CD4-positive, CD25-positive, alpha-beta regulatory T cell (primary cell): ENCODE results near the gene DIO3. TPM values are rescaled to one million over a fixed set of nuclear protein-coding genes. Genes with fewer than 3 reads are reported as not detected.

Experiments used
- ATAC-seq, 2 donors: fragments of 150-1000 bp; cut with Tn5 transposase; one replicate each; pipeline ENCODE4 v1.10.0; 2021; ENCODE audit warnings: low read depth in 2 of 2, moderate number of reproducible peaks in 2 of 2, moderate library complexity in 1 of 2
- DNase-seq, 3 donors: peaks; one replicate each; pipeline versions ENCODE4 v3.0.0 to v3.0.0-alpha.2; 2012 to 2022; ENCODE audit warnings: mixed read lengths in 1 of 3
- H3K27ac ChIP-seq: one replicate; pipeline ENCODE4 v1.7.0; 2013; ENCODE audit warnings: mild to moderate bottlenecking, low read length; ENCODE audit not compliant: insufficient read depth, poor library complexity, severe bottlenecking
- H3K27me3 ChIP-seq: one replicate; pipeline ENCODE4 v1.7.0; 2013; ENCODE audit warnings: low read length; ENCODE audit not compliant: control insufficient read depth, insufficient read depth
- H3K36me3 ChIP-seq: one replicate; pipeline ENCODE4 v1.7.0; 2013; ENCODE audit warnings: mild to moderate bottlenecking, low read length, moderate library complexity; ENCODE audit not compliant: control insufficient read depth, insufficient read depth
- H3K4me1 ChIP-seq: 2 replicates; pipeline ENCODE4 v1.7.0; 2013; ENCODE audit warnings: mild to moderate bottlenecking, low read length; ENCODE audit not compliant: insufficient read depth, control insufficient read depth, poor library complexity, severe bottlenecking
- H3K4me3 ChIP-seq: one replicate; pipeline ENCODE4 v1.7.0; 2013; ENCODE audit warnings: low read depth, mild to moderate bottlenecking, low read length, moderate library complexity
- H3K9me3 ChIP-seq, 2 experiments: 1 replicate in 1 of 2; 2 replicates in 1 of 2; pipeline ENCODE4 v1.7.0; 2013; ENCODE audit warnings: low read length in 2 of 2, mild to moderate bottlenecking in 1 of 2, moderate library complexity in 1 of 2; ENCODE audit not compliant: control insufficient read depth in 2 of 2
- H3K27ac Mint-ChIP-seq, 3 donors: one replicate each; pipeline ENCODE4 v1.8.0; 2020 to 2022; ENCODE audit warnings: mild to moderate bottlenecking in 3 of 3, mixed read lengths in 3 of 3, moderate library complexity in 2 of 3
- H3K27me3 Mint-ChIP-seq: one replicate; pipeline ENCODE4 v1.8.0; 2022; ENCODE audit warnings: mild to moderate bottlenecking, mixed read lengths
- H3K36me3 Mint-ChIP-seq: one replicate; pipeline ENCODE4 v1.8.0; 2020; ENCODE audit warnings: mixed read lengths
- H3K4me1 Mint-ChIP-seq, 4 donors: one replicate each; pipeline ENCODE4 v1.8.0; 2020 to 2022; ENCODE audit warnings: mixed read lengths in 4 of 4, mild to moderate bottlenecking in 1 of 4
- H3K4me3 Mint-ChIP-seq, 4 donors: one replicate each; pipeline ENCODE4 v1.8.0; 2020 to 2022; ENCODE audit warnings: mild to moderate bottlenecking in 4 of 4, mixed read lengths in 4 of 4, moderate library complexity in 3 of 4
- H3K9me3 Mint-ChIP-seq, 7 donors: one replicate each; pipeline ENCODE4 v1.8.0; 2020 to 2022; ENCODE audit warnings: mixed read lengths in 7 of 7, mild to moderate bottlenecking in 3 of 7, moderate library complexity in 2 of 7
- polyA plus RNA-seq, 4 donors: library from polyadenylated mRNA; unstranded; fragments of 300-500 nt; fragmentation: Illumina TruSeq; gene quantifications; one replicate each; pipeline ENCODE4 v1.2.3, GENCODE V29; 2021
- total RNA-seq: library from RNA; stranded (reverse); gene quantifications from one replicate; pipeline ENCODE4 v1.2.3, GENCODE V29; 2022

Gene DIO3
- total and polyA plus RNA-seq, 5 donors from 2014 or later, result not detected

DNA sequence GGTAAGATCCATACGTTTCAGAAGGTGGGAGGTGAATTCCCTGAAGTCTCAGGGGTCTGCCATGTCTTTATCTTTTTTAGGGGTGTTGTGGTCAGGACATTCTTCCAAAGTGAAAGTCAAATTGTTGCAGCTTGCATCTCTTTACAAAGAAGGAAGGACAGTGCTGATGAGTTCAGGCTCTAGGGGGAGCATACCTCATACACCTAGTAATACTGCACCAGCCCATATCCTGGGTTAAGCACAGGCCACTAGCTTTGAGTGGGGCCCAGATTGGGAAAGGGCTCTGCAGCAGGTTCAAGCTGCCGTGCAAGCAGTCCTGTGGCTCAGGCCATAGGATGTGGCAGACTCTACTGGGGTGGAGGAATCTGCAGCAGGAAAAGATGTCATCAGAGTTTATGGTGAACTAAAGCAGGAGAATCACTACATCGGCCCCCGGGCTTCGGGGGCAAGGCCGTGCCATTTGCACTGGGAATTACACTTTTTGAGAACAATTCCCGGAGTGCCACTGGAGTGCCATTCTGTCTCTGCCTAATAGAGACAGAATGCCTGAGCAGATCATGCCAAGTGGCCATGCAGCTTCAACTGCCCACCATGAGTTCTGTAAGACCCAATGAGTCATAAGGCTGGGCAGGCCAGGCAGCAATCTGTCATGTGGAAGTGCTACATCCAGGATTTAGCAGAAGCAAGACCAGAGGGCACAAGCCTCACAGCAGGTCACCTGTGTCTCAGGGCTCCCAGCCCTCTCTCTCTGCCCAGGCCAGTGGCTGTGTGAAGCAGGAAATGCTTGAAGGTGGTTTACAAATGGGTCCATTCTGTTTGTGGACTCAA lies 32.3 kb downstream of the DIO3 start:
- ATAC-seq, result no peak

DNA sequence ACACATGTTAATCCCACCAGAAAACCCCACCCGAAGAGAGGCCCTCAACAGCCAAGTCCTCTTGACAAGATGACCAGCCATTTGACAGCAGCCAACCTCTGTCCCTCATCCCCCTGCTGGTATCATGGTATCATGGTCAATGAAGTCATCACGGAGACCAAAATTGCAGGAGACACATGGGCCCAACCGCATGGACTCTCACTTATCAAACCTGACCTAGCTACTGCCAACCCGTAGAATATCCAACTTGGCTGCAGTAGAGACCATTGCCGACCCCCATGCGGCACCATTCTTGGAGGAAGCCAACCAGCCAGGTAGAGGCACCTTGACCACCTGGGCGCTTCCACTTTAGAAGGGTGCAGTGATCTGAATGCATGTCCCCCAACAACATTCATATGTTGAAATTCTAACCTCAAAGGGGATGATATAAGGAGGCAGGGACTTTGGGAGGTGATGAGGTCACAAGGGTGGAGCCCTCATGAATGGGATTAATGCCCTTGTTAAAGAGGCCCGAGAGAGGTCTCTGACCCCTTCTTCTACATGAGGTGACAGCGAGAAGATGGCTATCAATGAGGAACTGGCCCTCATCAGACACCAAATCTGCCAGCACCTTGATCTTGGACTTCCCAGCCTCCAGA lies 33.3 kb downstream of the DIO3 start:
- no peak overlapping the region for H3K4me3 ChIP-seq
- no peaks in the 10 kb centered on the region for H3K27me3 ChIP-seq
- peaks cover 4% of the 10 kb centered on the region for H3K27me3 Mint-ChIP-seq
- H3K27ac Mint-ChIP-seq, result peak overlapping the region; percentile 4 to 81 (median 40)
- H3K9me3 ChIP-seq, result no peaks in the 10 kb centered on the region
- H3K4me3 Mint-ChIP-seq, result peak overlapping the region in 1 of 4 donors; percentile 60
- no peaks in the 10 kb centered on the region for H3K36me3 Mint-ChIP-seq
- no peaks in the 10 kb centered on the region for H3K36me3 ChIP-seq
- H3K4me1 ChIP-seq, result peaks cover 29% of the 10 kb centered on the region
- no peak overlapping the region for H3K27ac ChIP-seq
- peaks cover 0 to 12% (median 0%) of the 10 kb centered on the region in 7 donors for H3K9me3 Mint-ChIP-seq
- ATAC-seq (no peak), DNase-seq (no peak)
- peaks cover 0 to 50% (median 29%) of the 10 kb centered on the region in 4 donors for H3K4me1 Mint-ChIP-seq

More for the DNA sequence above, 32.3 kb downstream of the DIO3 start:
- no peak overlapping the region for H3K4me3 Mint-ChIP-seq
- H3K36me3 ChIP-seq, result no peaks in the 10 kb centered on the region
- peak overlapping the region in 1 of 3 donors; percentile 6 for H3K27ac Mint-ChIP-seq
- peaks cover 24% of the 10 kb centered on the region for H3K4me1 ChIP-seq
- no peak overlapping the region for H3K27ac ChIP-seq
- no peaks in the 10 kb centered on the region for H3K36me3 Mint-ChIP-seq
- no peaks in the 10 kb centered on the region for H3K9me3 ChIP-seq
- H3K4me3 ChIP-seq, result no peak overlapping the region
- H3K4me1 Mint-ChIP-seq, result peaks cover 0 to 45% (median 29%) of the 10 kb centered on the region in 4 donors
- H3K27me3 Mint-ChIP-seq, result peaks cover 4% of the 10 kb centered on the region
- H3K9me3 Mint-ChIP-seq, result peaks cover 0 to 12% (median 0%) of the 10 kb centered on the region in 7 donors
- H3K27me3 ChIP-seq, result no peaks in the 10 kb centered on the region
- DNase-seq, result no peak

DNA sequence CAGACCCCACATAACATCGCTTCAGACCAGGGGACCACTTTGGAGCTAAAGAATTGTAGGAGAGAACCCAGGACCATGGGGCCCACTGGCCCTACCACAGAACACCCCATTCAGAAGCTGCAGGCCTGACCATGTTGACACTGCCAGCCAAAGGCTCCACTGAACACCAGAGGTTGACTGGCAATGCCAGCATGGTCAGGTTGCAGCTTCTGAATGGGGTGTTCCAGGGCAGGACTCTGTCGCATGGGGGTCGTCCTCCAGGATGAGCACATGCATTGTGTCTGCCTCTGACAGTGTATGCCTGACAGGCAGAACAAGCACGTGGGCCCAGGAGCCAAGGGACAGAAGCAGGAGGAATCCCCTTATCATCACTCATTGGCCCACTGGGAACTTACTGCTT lies 34.1 kb downstream of the DIO3 start:
- peak overlapping the region; percentile 57 to 81 (median 71) for H3K27ac Mint-ChIP-seq
- H3K27ac ChIP-seq, result no peak overlapping the region

DNA sequence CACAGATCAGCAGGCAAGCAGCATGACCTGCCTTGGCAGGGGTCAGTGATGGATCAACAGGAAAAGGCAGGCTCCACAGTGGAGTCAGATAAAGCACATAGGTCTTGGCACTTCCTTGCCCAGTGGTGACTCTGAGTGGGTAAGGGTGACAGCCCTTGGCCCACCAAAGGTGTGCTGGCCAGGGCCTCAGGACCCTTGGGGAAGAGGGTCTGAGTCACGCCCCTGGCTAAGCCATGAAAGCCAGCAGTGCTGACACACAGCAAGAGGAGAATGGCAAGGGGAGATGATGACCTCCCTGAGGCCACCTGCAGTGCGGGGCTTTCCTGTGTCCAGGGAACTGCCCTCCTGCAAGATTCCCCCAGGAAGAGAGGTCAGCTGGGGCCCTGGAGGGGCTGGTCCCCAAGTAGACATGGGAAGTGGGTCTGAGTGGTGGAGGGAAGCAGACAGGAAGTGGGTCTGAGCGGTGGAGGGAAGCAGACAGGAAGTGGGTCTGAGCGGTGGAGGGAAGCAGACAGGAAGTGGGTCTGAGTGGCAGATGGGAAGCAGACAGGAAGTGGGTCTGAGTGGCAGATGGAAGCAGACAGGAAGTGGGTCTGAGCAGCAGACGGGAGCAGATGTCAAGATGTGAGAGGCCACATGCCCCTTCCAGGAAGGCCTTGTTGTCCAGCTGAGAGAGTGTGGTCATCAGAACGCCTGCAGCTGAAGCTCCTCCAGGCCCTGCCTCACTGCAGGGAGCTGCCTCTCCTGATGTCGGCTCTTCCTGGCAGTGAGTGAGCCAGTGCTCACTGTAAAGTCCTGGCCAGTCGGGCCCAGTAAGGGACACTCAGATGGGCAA lies 34.8 kb downstream of the DIO3 start:
- H3K27me3 Mint-ChIP-seq, result peaks cover 4% of the 10 kb centered on the region
- DNase-seq, result peak in 2 of 3 donors; percentile 14 to 70
- no peaks in the 10 kb centered on the region for H3K36me3 Mint-ChIP-seq
- ATAC-seq, result peak; percentile 53 to 59
- H3K4me1 Mint-ChIP-seq, result peaks cover 0 to 50% (median 29%) of the 10 kb centered on the region in 4 donors
- peaks cover 0 to 12% (median 0%) of the 10 kb centered on the region in 7 donors for H3K9me3 Mint-ChIP-seq
- Histone ChIP-seq H3K4me1 (peaks cover 29% of the 10 kb centered on the region), H3K9me3 (no peaks in the 10 kb centered on the region), H3K27me3 (no peaks in the 10 kb centered on the region), H3K4me3 (no peak overlapping the region), H3K36me3 (no peaks in the 10 kb centered on the region), H3K27ac (peak overlapping the region; percentile 49)
- peak overlapping the region in 3 of 4 donors; percentile 29 to 81 (median 60) for H3K4me3 Mint-ChIP-seq
- H3K27ac Mint-ChIP-seq, result peak overlapping the region; percentile 71 to 98 (median 93)

More for the DNA sequence above, 34.1 kb downstream of the DIO3 start:
- Mint-ChIP-seq H3K4me1 (peaks cover 0 to 50% (median 29%) of the 10 kb centered on the region in 4 donors), H3K36me3 (no peaks in the 10 kb centered on the region), H3K27me3 (peaks cover 4% of the 10 kb centered on the region), H3K9me3 (peaks cover 0 to 12% (median 0%) of the 10 kb centered on the region in 7 donors), H3K4me3 (peak overlapping the region in 3 of 4 donors; percentile 29 to 60 (median 44))
- ATAC-seq (no peak), DNase-seq (peak in 1 of 3 donors; percentile 8)
- Histone ChIP-seq H3K36me3 (no peaks in the 10 kb centered on the region), H3K9me3 (no peaks in the 10 kb centered on the region), H3K27me3 (no peaks in the 10 kb centered on the region), H3K4me3 (no peak overlapping the region), H3K4me1 (peaks cover 29% of the 10 kb centered on the region)

DNA sequence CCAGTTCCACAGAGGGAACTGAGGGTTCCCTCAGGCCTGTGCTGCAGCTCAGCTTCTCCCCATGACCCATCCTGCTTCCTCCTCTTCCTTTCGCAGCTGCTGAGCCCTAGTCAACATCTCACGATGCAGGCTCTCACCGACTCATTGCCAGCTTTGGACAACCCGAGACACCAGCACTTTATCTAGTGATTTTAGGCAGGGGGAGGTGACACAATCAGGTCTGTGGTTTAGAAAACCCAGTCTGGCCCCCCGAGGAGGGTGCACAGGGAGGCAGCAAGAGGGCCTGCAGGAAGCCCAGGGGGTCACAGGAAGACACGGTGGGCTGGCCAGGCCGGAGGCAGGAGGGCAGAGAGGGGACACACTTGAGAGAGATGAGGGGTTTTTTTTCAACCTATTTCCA lies 35.4 kb downstream of the DIO3 start:
- Mint-ChIP-seq H3K36me3 (no peaks in the 10 kb centered on the region), H3K9me3 (peaks cover 0 to 12% (median 0%) of the 10 kb centered on the region in 7 donors), H3K27me3 (peaks cover 4% of the 10 kb centered on the region), H3K27ac (peak overlapping the region; percentile 33 to 93 (median 87)), H3K4me3 (peak overlapping the region in 1 of 4 donors; percentile 22), H3K4me1 (peaks cover 0 to 50% (median 29%) of the 10 kb centered on the region in 4 donors)
- no peaks in the 10 kb centered on the region for H3K9me3 ChIP-seq
- no peaks in the 10 kb centered on the region for H3K27me3 ChIP-seq
- peaks cover 29% of the 10 kb centered on the region for H3K4me1 ChIP-seq
- DNase-seq (no peak), ATAC-seq (no peak)
- H3K4me3 ChIP-seq, result no peak overlapping the region
- H3K36me3 ChIP-seq, result no peaks in the 10 kb centered on the region
- peak overlapping the region; percentile 49 for H3K27ac ChIP-seq

DNA sequence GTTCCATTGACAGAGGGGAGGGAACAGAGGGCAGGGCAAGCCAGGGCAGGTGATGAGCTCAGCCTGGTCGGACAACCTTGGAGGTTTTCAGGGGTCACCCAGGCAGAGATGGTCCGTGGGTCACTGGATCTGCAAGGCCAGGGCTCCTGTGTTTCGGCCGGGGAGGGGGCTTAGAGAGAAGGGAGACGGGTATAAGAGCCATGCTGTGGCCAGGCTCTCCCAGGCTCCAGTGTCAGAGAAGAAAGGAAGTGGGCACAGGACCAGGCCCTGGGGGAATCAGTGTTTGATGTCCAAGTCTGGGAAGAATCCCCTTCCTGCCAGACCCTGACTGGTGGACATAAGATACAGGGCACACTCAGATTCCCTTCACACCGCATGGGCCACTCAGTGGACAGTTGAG lies 36.9 kb downstream of the DIO3 start:
- peak overlapping the region in 1 of 4 donors; percentile 33 for H3K4me3 Mint-ChIP-seq
- no peaks in the 10 kb centered on the region for H3K36me3 ChIP-seq
- peaks cover 29% of the 10 kb centered on the region for H3K4me1 ChIP-seq
- peaks cover 4% of the 10 kb centered on the region for H3K27me3 Mint-ChIP-seq
- H3K9me3 ChIP-seq, result no peaks in the 10 kb centered on the region
- ATAC-seq, result no peak
- DNase-seq, result no peak
- no peak overlapping the region for H3K4me3 ChIP-seq
- peaks cover 0 to 12% (median 0%) of the 10 kb centered on the region in 7 donors for H3K9me3 Mint-ChIP-seq
- no peaks in the 10 kb centered on the region for H3K27me3 ChIP-seq
- H3K36me3 Mint-ChIP-seq, result no peaks in the 10 kb centered on the region
- peaks cover 0 to 50% (median 29%) of the 10 kb centered on the region in 4 donors for H3K4me1 Mint-ChIP-seq
- peak overlapping the region in 1 of 3 donors; percentile 56 for H3K27ac Mint-ChIP-seq
- H3K27ac ChIP-seq, result no peak overlapping the region

DNA sequence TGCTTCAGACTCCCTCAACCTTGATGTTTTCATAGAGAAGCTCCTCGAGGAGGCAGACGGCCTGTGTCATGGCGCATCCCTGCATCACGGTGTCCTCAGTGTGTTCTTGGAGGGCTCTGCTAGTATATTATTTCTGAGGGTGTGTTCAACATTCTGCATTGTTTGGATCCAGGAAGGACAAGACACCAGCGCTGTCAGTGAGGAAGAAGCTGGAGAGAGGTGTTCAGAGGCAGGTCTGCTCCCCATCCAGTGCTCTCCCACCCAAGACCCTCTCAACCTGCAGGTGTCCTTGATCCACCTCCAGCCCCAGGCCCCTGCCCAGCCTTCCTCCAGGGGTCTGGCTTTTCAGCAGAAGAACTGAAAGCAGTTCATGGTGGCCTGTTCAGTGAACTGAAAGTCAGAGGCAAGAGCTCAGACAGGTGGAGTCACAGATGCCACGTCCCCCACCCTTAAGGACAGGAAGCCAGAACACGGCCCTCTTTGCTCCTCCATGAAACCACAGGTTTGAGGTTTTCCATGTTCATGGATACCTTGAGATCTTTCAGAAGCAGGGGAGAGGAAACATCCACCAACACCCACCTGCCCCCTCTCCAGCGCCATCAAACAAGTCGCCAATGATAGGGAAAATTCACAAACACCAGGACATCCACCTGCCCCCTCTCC lies 37.4 kb downstream of the DIO3 start:
- peaks cover 29% of the 10 kb centered on the region for H3K4me1 ChIP-seq
- Mint-ChIP-seq H3K9me3 (peaks cover 0 to 12% (median 0%) of the 10 kb centered on the region in 7 donors), H3K27ac (peak overlapping the region in 1 of 3 donors; percentile 82), H3K4me3 (peak overlapping the region in 1 of 4 donors; percentile 51), H3K27me3 (peaks cover 4% of the 10 kb centered on the region), H3K36me3 (no peaks in the 10 kb centered on the region), H3K4me1 (peaks cover 0 to 50% (median 29%) of the 10 kb centered on the region in 4 donors)
- no peaks in the 10 kb centered on the region for H3K36me3 ChIP-seq
- no peak overlapping the region for H3K27ac ChIP-seq
- no peaks in the 10 kb centered on the region for H3K27me3 ChIP-seq
- H3K9me3 ChIP-seq, result no peaks in the 10 kb centered on the region
- DNase-seq (no peak), ATAC-seq (no peak)
- no peak overlapping the region for H3K4me3 ChIP-seq
